ENCODE measurements around the gene ZBTB5. TPM values are rescaled to one million over a fixed set of nuclear protein-coding genes. Genes with fewer than 3 reads are reported as not detected.
"Not testable (repeated sequence)": the region's sequence is repeated elsewhere in the genome, so short reads cannot be mapped to it uniquely, and the experiment has no call there.

The ZBTB5 gene
- total RNA-seq, 1 experiment from 2014 or later = 16.7 TPM

GRCh38 chr9:37398464-37399025 lies 66.7 kb downstream of the ZBTB5 start:
- no peak for TF ChIP-seq ZNF121 (CRISPR knock-in tag; IDR thresholded peaks at IDR 0.05)
- no peak for TF ChIP-seq RORB (CRISPR knock-in tag; IDR thresholded peaks at IDR 0.05)
- no peak for TF ChIP-seq IRF2 (CRISPR knock-in tag; IDR thresholded peaks at IDR 0.05; ENCODE audit: borderline replicate concordance, low read depth)
- no peak for TF ChIP-seq ETV6 (CRISPR knock-in tag; IDR thresholded peaks at IDR 0.05)
- TF ChIP-seq ZNF532 (CRISPR knock-in tag; IDR thresholded peaks at IDR 0.05; ENCODE audit: borderline replicate concordance) = no peak
- no peak for TF ChIP-seq HMGA2 (CRISPR knock-in tag; IDR thresholded peaks at IDR 0.05)
- no peak for TF ChIP-seq JUN (CRISPR knock-in tag; IDR thresholded peaks at IDR 0.05)
- TF ChIP-seq TP53 (CRISPR knock-in tag; IDR thresholded peaks at IDR 0.05) = no peak
- no peak for TF ChIP-seq CREB1 (CRISPR knock-in tag; IDR thresholded peaks at IDR 0.05)
- TF ChIP-seq ZNF317 (CRISPR knock-in tag; IDR thresholded peaks at IDR 0.05; ENCODE audit: borderline replicate concordance, low read depth) = no peak
- TF ChIP-seq AFF4 (CRISPR knock-in tag; IDR thresholded peaks at IDR 0.05; ENCODE audit: borderline replicate concordance) = no peak
- TF ChIP-seq ZSCAN18 (CRISPR knock-in tag; IDR thresholded peaks at IDR 0.05) = no peak
- TF ChIP-seq USF2 (CRISPR knock-in tag; IDR thresholded peaks at IDR 0.05) = no peak
- TF ChIP-seq, protein P1, sequence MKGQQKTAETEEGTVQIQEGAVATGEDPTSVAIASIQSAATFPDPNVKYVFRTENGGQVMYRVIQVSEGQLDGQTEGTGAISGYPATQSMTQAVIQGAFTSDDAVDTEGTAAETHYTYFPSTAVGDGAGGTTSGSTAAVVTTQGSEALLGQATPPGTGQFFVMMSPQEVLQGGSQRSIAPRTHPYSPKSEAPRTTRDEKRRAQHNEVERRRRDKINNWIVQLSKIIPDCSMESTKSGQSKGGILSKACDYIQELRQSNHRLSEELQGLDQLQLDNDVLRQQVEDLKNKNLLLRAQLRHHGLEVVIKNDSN (CRISPR knock-in tag; IDR thresholded peaks at IDR 0.05) = no peak
- no peak for TF ChIP-seq ZNF396 (CRISPR knock-in tag; IDR thresholded peaks at IDR 0.05; ENCODE audit: borderline replicate concordance)
- ChIA-PET POLR2A (no interaction called here), CTCF (interaction anchor here (0.7 to 1.5 kb wide), 4 partner anchors 9 to 403 kb away, joined by 3 to 10 read pairs (median 4); no protein-coding TSS in a partner anchor)
- H3K27ac Mint-ChIP-seq = no peak overlapping the region
- no peaks in the 10 kb centered on the region for H3K27me3 Mint-ChIP-seq (ENCODE audit: low read depth)
- H3K4me1 Mint-ChIP-seq = no peaks in the 10 kb centered on the region
- H3K9me3 Mint-ChIP-seq = peaks cover 6% of the 10 kb centered on the region; the same call in 1 of the 2 replicates
- ATAC-seq (no peak), DNase-seq (ENCODE audit: low spot score) (no peak)
- H3K36me3 Mint-ChIP-seq = no peaks in the 10 kb centered on the region
- H3K4me3 Mint-ChIP-seq = no peak overlapping the region

GRCh38 chr9:37397948-37398347 lies 67.3 kb downstream of the ZBTB5 start:
- DNase-seq (ENCODE audit: low spot score); H3K36me3 Mint-ChIP-seq; H3K27me3 Mint-ChIP-seq (ENCODE audit: low read depth); H3K27ac Mint-ChIP-seq; H3K9me3 Mint-ChIP-seq; ATAC-seq; POLR2A ChIA-PET; H3K4me3 Mint-ChIP-seq; H3K4me1 Mint-ChIP-seq: not testable (repeated sequence)
- CTCF ChIA-PET = interaction anchor here (0.7 to 1.5 kb wide), 4 partner anchors 10 to 402 kb away, joined by 3 to 10 read pairs (median 4); no protein-coding TSS in a partner anchor
